Neuronal stem cell (in vitro differentiated cells): ENCODE data around the gene KCP.

Source experiments
- DNase-seq: peaks from one replicate; pipeline ENCODE4 v3.0.0-alpha.2; 2013; ENCODE audit warnings: low spot score
- H2AFZ ChIP-seq: one replicate; pipeline ENCODE4 v1.6.1; 2013; ENCODE audit warnings: mild to moderate bottlenecking, low read length, inconsistent platforms
- H2AK5ac ChIP-seq: 2 replicates; pipeline ENCODE4 v1.6.1; 2013; ENCODE audit warnings: low read depth, mild to moderate bottlenecking, inconsistent platforms, low read length, moderate library complexity, mixed read lengths
- H2BK120ac ChIP-seq: 2 replicates; pipeline ENCODE4 v1.6.1; 2013; ENCODE audit warnings: low read depth, mild to moderate bottlenecking, inconsistent platforms, low read length, moderate library complexity, mixed read lengths
- H2BK12ac ChIP-seq: one replicate; pipeline ENCODE4 v1.6.1; 2013; ENCODE audit warnings: low read length, inconsistent platforms
- H2BK15ac ChIP-seq: 2 replicates; pipeline ENCODE4 v1.6.1; 2013; ENCODE audit warnings: mild to moderate bottlenecking, low read length, inconsistent platforms, mixed read lengths
- H2BK5ac ChIP-seq: one replicate; pipeline ENCODE4 v1.6.1; 2013; ENCODE audit warnings: inconsistent platforms, mild to moderate bottlenecking, low read length, moderate library complexity
- H3K14ac ChIP-seq: one replicate; pipeline ENCODE4 v1.6.1; 2013; ENCODE audit warnings: low read length, inconsistent platforms
- H3K18ac ChIP-seq: 2 replicates; pipeline ENCODE4 v1.6.1; 2013; ENCODE audit warnings: low read length, inconsistent platforms
- H3K23ac ChIP-seq: 2 replicates; pipeline ENCODE4 v1.6.1; 2013; ENCODE audit warnings: low read depth, mild to moderate bottlenecking, mixed read lengths, low read length, inconsistent platforms; ENCODE audit not compliant: poor library complexity
- H3K27ac ChIP-seq: replicated peaks from 3 replicates; pipeline ENCODE4 v1.5.1; 2013; ENCODE audit warnings: low read length, inconsistent platforms
- H3K27me3 ChIP-seq, 3 experiments: 2 replicates each; pipeline ENCODE4 v1.6.1; 2013; ENCODE audit warnings: low read length in 3 of 3, mild to moderate bottlenecking in 2 of 3, inconsistent platforms in 1 of 3, low read depth in 1 of 3, mixed read lengths in 1 of 3, moderate library complexity in 1 of 3; ENCODE audit not compliant: control insufficient read depth in 3 of 3, insufficient read depth in 3 of 3
- H3K36me3 ChIP-seq, 2 donors: replicated peaks in 1 of 2; 2 replicates each; pipeline ENCODE4 v1.6.1; 2013; ENCODE audit warnings: low read length in 2 of 2; ENCODE audit not compliant: control insufficient read depth in 2 of 2, insufficient read depth in 2 of 2
- H3K4ac ChIP-seq: 2 replicates; pipeline ENCODE4 v1.6.1; 2013; ENCODE audit warnings: inconsistent platforms, mild to moderate bottlenecking, low read length, moderate library complexity
- H3K4me1 ChIP-seq, 2 donors: 1 replicate in 1 of 2; 2 replicates in 1 of 2; pipeline ENCODE4 v1.6.1; 2013; ENCODE audit warnings: low read length in 2 of 2, low read depth in 1 of 2; ENCODE audit not compliant: control insufficient read depth in 2 of 2, insufficient read depth in 1 of 2
- H3K4me2 ChIP-seq: one replicate; pipeline ENCODE4 v1.6.1; 2013; ENCODE audit warnings: mild to moderate bottlenecking, low read length, inconsistent platforms; ENCODE audit not compliant: insufficient read depth, poor library complexity, severe bottlenecking
- H3K4me3 ChIP-seq, 2 donors: 2 replicates each; pipeline ENCODE4 v1.5.1; 2013; ENCODE audit warnings: low read length in 2 of 2, mild to moderate bottlenecking in 2 of 2, inconsistent platforms in 1 of 2, moderate library complexity in 1 of 2
- H3K79me1 ChIP-seq: one replicate; pipeline ENCODE4 v1.6.1; 2013; ENCODE audit warnings: low read depth, mild to moderate bottlenecking, inconsistent platforms, low read length, moderate library complexity
- H3K9ac ChIP-seq: one replicate; pipeline ENCODE4 v1.6.1; 2013; ENCODE audit warnings: mild to moderate bottlenecking, low read depth, low read length, inconsistent platforms; ENCODE audit not compliant: poor library complexity
- H3K9me3 ChIP-seq, 2 donors: replicated peaks in 1 of 2; 2 replicates each; pipeline versions ENCODE3 to v1.6.1; 2013; ENCODE audit warnings: low read length in 2 of 2, mild to moderate bottlenecking in 2 of 2, inconsistent platforms in 1 of 2, low read depth in 1 of 2, mixed read lengths in 1 of 2, moderate library complexity in 1 of 2; ENCODE audit not compliant: control insufficient read depth in 2 of 2, insufficient read depth in 1 of 2
- H4K8ac ChIP-seq: one replicate; pipeline ENCODE4 v1.6.1; 2013; ENCODE audit warnings: low read depth, mild to moderate bottlenecking, inconsistent platforms, low read length, moderate library complexity
- H4K91ac ChIP-seq: one replicate; pipeline ENCODE4 v1.6.1; 2013; ENCODE audit warnings: low read length, low read depth, mild to moderate bottlenecking, inconsistent platforms; ENCODE audit not compliant: poor library complexity
- WGBS, 2 donors: extraction: QIAGEN DNeasy Blood & Tissue Kit; methylation state at CpG; one replicate each; pipeline ENCODE4 v1.1.7; 2013; ENCODE audit warnings: missing lambda C conversion rate in 2 of 2, mixed read lengths in 1 of 2; ENCODE audit not compliant: insufficient read length in 2 of 2, insufficient replicate concordance in 1 of 2; ENCODE audit errors: extremely low coverage in 2 of 2; 5-methylcytosine and 5-hydroxymethylcytosine counted together

KCP gene

GRCh38 chr7:128882134-128882533 is 28.4 kb downstream of the KCP start:
- Histone ChIP-seq H3K36me3 (no peaks in the 10 kb centered on the region), H3K23ac (no peak overlapping the region), H2BK5ac (no peak overlapping the region), H2BK120ac (no peak overlapping the region), H3K27me3 (peaks cover 0 to 5% (median 0%) of the 10 kb centered on the region in 3 experiments), H4K8ac (no peak overlapping the region), H3K9me3 (no peaks in the 10 kb centered on the region), H2BK15ac (no peak overlapping the region), H3K4ac (no peak overlapping the region), H3K4me2 (no peak overlapping the region), H3K4me3 (no peak overlapping the region), H2AFZ (peak overlapping the region; percentile 64), H3K9ac (no peak overlapping the region), H3K18ac (no peak overlapping the region), H3K79me1 (no peaks in the 10 kb centered on the region), H4K91ac (no peak overlapping the region), H3K14ac (no peak overlapping the region), H2BK12ac (no peak overlapping the region), H2AK5ac (peak overlapping the region; percentile 1), H3K4me1 (peaks cover 4 to 6% of the 10 kb centered on the region in 2 donors), H3K27ac (no peak overlapping the region)
- DNase-seq, result no peak
- no CpG with 5 or more reads among the region's 8 CpGs for WGBS, 2 donors

GRCh38 chr7:128881458-128882125 is 28.9 kb downstream of the KCP start:
- Histone ChIP-seq H3K4me2 (no peak overlapping the region), H2BK120ac (no peak overlapping the region), H2BK5ac (no peak overlapping the region), H3K9me3 (no peaks in the 10 kb centered on the region), H3K18ac (no peak overlapping the region), H3K23ac (no peak overlapping the region), H3K27ac (no peak overlapping the region), H2BK15ac (no peak overlapping the region), H3K9ac (no peak overlapping the region), H2AK5ac (peak overlapping the region; percentile 1), H4K8ac (no peak overlapping the region), H2BK12ac (no peak overlapping the region), H3K14ac (no peak overlapping the region), H3K4me3 (no peak overlapping the region), H3K36me3 (no peaks in the 10 kb centered on the region), H4K91ac (no peak overlapping the region), H3K27me3 (peaks cover 0 to 7% (median 0%) of the 10 kb centered on the region in 3 experiments), H2AFZ (peak overlapping the region; percentile 64), H3K4me1 (peaks cover 4 to 6% of the 10 kb centered on the region in 2 donors), H3K79me1 (no peaks in the 10 kb centered on the region), H3K4ac (peak overlapping the region; percentile 56)
- whole genome bisulfite sequencing, 2 donors, result no CpG with 5 or more reads among the region's 10 CpGs
- DNase-seq, result no peak

GRCh38 chr7:128880791-128881457 is 29.6 kb downstream of the KCP start:
- Histone ChIP-seq H3K4ac (no peak overlapping the region), H3K36me3 (no peaks in the 10 kb centered on the region), H3K4me2 (no peak overlapping the region), H4K91ac (no peak overlapping the region), H2BK120ac (no peak overlapping the region), H3K4me3 (no peak overlapping the region), H3K14ac (no peak overlapping the region), H3K27me3 (peaks cover 0 to 14% (median 2%) of the 10 kb centered on the region in 3 experiments), H3K18ac (no peak overlapping the region), H2BK12ac (no peak overlapping the region), H3K27ac (no peak overlapping the region), H3K23ac (peak overlapping the region; percentile 44), H3K9ac (no peak overlapping the region), H3K4me1 (peaks cover 4 to 6% of the 10 kb centered on the region in 2 donors), H2BK15ac (no peak overlapping the region), H4K8ac (no peak overlapping the region), H3K79me1 (no peaks in the 10 kb centered on the region), H2AFZ (peak overlapping the region; percentile 83), H2AK5ac (peak overlapping the region; percentile 90), H3K9me3 (no peaks in the 10 kb centered on the region), H2BK5ac (no peak overlapping the region)
- WGBS, 2 donors, result no CpG with 5 or more reads among the region's 11 CpGs
- no peak for DNase-seq
